ENCODE data around the gene CUL3. TPM values are rescaled to one million over a fixed set of nuclear protein-coding genes. Genes with fewer than 3 reads are reported as not detected.
A peak's percentile ranks its signal among the peaks of the same experiment; 100 is the strongest.
"Not testable (repeated sequence)": the region's sequence is repeated elsewhere in the genome, so short reads cannot be mapped to it uniquely, and the experiment has no call there.

The CUL3 gene
- total and polyA plus RNA-seq, 2 of the 13 experiments (the other 11 are each of a cell fraction or from before 2014, with no cell fraction given), result 33.2 to 62.3 TPM

DNA sequence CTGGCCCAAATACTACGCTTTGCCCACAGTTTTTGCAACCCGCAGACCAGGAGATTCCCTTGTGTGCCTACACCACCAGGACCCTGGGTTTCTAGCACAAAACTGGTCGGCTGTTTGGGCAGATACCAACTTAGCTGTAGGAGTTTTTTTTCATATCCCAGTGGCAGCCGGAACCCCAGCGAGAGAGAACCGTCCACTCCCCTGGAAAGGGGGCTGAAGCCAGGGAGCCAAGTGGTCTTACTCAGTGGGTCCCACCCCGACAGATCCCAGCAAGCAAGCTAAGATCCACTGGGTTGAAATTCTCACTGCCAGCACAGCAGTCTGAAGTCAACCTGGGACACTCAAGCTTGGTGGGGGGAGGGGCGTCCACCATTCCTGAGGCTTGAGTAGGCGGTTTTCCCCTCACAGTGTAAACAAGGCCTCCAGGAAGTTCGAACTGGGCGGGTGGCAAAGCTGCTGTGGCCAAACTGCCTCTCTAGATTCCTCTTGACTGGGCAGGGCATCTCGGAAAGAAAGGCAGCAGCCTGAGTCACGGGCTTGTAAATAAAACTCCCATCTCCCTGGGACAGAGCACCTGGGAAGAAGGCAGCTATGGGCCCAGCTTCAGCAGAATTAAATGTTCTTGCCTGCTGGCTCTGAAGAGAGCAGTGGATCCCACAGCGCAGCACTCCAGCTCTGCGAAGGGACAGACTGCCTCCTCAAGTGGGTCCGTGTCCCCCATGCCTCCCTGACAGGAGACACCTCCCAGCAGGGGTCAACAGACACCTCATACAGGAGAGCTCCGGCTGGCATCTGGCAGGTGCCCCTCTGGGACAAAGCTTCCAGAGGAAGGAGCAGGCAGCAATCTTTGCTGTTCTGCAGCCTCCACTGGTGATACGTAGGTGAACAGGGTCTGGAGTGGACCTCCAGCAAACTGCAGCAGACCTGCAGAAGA lies 99.8 kb downstream of the CUL3 start (continued):
- TF ChIP-seq KDM3A (CRISPR knock-in tag; IDR thresholded peaks at IDR 0.05; ENCODE audit: low read depth), result peak; percentile 54; the same call in 1 of the 2 replicates
- TF ChIP-seq ZNF605 (CRISPR knock-in tag; IDR thresholded peaks at IDR 0.05), result peak; percentile 77
- TF ChIP-seq ZNF614 (CRISPR knock-in tag; IDR thresholded peaks at IDR 0.05; ENCODE audit: borderline replicate concordance), result peak; percentile 51; the same call in 1 of the 2 replicates
- peak; percentile 75 for TF ChIP-seq PHF21A (CRISPR knock-in tag; IDR thresholded peaks at IDR 0.05)
- not testable (repeated sequence) for TF ChIP-seq FOXP1, SOX13 (IDR thresholded peaks at IDR 0.05)
- peak; percentile 82 for TF ChIP-seq FOXP1 (CRISPR knock-in tag; IDR thresholded peaks at IDR 0.05)
- TF ChIP-seq, protein P1, sequence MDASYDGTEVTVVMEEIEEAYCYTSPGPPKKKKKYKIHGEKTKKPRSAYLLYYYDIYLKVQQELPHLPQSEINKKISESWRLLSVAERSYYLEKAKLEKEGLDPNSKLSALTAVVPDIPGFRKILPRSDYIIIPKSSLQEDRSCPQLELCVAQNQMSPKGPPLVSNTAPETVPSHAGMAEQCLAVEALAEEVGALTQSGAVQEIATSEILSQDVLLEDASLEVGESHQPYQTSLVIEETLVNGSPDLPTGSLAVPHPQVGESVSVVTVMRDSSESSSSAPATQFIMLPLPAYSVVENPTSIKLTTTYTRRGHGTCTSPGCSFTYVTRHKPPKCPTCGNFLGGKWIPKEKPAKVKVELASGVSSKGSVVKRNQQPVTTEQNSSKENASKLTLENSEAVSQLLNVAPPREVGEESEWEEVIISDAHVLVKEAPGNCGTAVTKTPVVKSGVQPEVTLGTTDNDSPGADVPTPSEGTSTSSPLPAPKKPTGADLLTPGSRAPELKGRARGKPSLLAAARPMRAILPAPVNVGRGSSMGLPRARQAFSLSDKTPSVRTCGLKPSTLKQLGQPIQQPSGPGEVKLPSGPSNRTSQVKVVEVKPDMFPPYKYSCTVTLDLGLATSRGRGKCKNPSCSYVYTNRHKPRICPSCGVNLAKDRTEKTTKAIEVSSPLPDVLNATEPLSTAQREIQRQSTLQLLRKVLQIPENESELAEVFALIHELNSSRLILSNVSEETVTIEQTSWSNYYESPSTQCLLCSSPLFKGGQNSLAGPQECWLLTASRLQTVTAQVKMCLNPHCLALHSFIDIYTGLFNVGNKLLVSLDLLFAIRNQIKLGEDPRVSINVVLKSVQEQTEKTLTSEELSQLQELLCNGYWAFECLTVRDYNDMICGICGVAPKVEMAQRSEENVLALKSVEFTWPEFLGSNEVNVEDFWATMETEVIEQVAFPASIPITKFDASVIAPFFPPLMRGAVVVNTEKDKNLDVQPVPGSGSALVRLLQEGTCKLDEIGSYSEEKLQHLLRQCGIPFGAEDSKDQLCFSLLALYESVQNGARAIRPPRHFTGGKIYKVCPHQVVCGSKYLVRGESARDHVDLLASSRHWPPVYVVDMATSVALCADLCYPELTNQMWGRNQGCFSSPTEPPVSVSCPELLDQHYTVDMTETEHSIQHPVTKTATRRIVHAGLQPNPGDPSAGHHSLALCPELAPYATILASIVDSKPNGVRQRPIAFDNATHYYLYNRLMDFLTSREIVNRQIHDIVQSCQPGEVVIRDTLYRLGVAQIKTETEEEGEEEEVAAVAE (CRISPR knock-in tag; IDR thresholded peaks at IDR 0.05; ENCODE audit: borderline replicate concordance), result peak; percentile 81; the same call in 1 of the 2 replicates
- TF ChIP-seq, protein P2, sequence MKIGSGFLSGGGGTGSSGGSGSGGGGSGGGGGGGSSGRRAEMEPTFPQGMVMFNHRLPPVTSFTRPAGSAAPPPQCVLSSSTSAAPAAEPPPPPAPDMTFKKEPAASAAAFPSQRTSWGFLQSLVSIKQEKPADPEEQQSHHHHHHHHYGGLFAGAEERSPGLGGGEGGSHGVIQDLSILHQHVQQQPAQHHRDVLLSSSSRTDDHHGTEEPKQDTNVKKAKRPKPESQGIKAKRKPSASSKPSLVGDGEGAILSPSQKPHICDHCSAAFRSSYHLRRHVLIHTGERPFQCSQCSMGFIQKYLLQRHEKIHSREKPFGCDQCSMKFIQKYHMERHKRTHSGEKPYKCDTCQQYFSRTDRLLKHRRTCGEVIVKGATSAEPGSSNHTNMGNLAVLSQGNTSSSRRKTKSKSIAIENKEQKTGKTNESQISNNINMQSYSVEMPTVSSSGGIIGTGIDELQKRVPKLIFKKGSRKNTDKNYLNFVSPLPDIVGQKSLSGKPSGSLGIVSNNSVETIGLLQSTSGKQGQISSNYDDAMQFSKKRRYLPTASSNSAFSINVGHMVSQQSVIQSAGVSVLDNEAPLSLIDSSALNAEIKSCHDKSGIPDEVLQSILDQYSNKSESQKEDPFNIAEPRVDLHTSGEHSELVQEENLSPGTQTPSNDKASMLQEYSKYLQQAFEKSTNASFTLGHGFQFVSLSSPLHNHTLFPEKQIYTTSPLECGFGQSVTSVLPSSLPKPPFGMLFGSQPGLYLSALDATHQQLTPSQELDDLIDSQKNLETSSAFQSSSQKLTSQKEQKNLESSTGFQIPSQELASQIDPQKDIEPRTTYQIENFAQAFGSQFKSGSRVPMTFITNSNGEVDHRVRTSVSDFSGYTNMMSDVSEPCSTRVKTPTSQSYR (CRISPR knock-in tag; IDR thresholded peaks at IDR 0.05; ENCODE audit: borderline replicate concordance), result peak; percentile 100
- 0 out of 2 replicates have a peak, but pooled peaks have one; percentile 34 for TF ChIP-seq SRY (CRISPR knock-in tag; IDR thresholded peaks at IDR 0.05)
- TF ChIP-seq, protein P3, sequence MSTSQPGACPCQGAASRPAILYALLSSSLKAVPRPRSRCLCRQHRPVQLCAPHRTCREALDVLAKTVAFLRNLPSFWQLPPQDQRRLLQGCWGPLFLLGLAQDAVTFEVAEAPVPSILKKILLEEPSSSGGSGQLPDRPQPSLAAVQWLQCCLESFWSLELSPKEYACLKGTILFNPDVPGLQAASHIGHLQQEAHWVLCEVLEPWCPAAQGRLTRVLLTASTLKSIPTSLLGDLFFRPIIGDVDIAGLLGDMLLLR (CRISPR knock-in tag; IDR thresholded peaks at IDR 0.05), result 0 out of 2 replicates have a peak, but pooled peaks have one; percentile 48
- TF ChIP-seq FOXJ3 (CRISPR knock-in tag; IDR thresholded peaks at IDR 0.05; ENCODE audit: borderline replicate concordance), result peak; percentile 57; the same call in 1 of the 2 replicates
- peak in 1 of 2 experiments; percentile 45; a peak in 2 of 4 replicates for TF ChIP-seq SOX13 (CRISPR knock-in tag; conservative IDR thresholded peaks at IDR 0.05 in 1 of 2, IDR thresholded peaks at IDR 0.05 in 1 of 2)
- TF ChIP-seq, protein P4, sequence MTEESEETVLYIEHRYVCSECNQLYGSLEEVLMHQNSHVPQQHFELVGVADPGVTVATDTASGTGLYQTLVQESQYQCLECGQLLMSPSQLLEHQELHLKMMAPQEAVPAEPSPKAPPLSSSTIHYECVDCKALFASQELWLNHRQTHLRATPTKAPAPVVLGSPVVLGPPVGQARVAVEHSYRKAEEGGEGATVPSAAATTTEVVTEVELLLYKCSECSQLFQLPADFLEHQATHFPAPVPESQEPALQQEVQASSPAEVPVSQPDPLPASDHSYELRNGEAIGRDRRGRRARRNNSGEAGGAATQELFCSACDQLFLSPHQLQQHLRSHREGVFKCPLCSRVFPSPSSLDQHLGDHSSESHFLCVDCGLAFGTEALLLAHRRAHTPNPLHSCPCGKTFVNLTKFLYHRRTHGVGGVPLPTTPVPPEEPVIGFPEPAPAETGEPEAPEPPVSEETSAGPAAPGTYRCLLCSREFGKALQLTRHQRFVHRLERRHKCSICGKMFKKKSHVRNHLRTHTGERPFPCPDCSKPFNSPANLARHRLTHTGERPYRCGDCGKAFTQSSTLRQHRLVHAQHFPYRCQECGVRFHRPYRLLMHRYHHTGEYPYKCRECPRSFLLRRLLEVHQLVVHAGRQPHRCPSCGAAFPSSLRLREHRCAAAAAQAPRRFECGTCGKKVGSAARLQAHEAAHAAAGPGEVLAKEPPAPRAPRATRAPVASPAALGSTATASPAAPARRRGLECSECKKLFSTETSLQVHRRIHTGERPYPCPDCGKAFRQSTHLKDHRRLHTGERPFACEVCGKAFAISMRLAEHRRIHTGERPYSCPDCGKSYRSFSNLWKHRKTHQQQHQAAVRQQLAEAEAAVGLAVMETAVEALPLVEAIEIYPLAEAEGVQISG (CRISPR knock-in tag; IDR thresholded peaks at IDR 0.05), result peak; percentile 71
- TF ChIP-seq, protein P5, sequence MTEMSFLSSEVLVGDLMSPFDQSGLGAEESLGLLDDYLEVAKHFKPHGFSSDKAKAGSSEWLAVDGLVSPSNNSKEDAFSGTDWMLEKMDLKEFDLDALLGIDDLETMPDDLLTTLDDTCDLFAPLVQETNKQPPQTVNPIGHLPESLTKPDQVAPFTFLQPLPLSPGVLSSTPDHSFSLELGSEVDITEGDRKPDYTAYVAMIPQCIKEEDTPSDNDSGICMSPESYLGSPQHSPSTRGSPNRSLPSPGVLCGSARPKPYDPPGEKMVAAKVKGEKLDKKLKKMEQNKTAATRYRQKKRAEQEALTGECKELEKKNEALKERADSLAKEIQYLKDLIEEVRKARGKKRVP (CRISPR knock-in tag; IDR thresholded peaks at IDR 0.05), result peak in 1 of 2 experiments; percentile 34; a peak in 2 of 4 replicates
